Measurements from ENCODE around the gene PRLR. TPM values are rescaled to one million over a fixed set of nuclear protein-coding genes. Genes with fewer than 3 reads are reported as not detected.

The PRLR gene
- total RNA-seq, 1 experiment from 2014 or later, result 2.5 TPM

GRCh38 chr5:35073160-35073559 is 157.1 kb downstream of the PRLR start:
- H3K27ac Mint-ChIP-seq, result no peak overlapping the region
- no peak overlapping the region for H3K14ac ChIP-seq (ENCODE audit: insufficient read depth, low read length)
- no peak overlapping the region for H2BK5ac ChIP-seq (ENCODE audit: insufficient read length, low read length)
- H3K4me2 ChIP-seq (ENCODE audit: insufficient read depth, insufficient read length, low read length), result no peak overlapping the region
- no peak overlapping the region for H3K9ac ChIP-seq (ENCODE audit: extremely low read depth, insufficient read length, low read length)
- no peak overlapping the region for H3K23ac ChIP-seq (ENCODE audit: insufficient read length, low read depth, low read length)
- H3K9me3 Mint-ChIP-seq, result peaks cover 8 to 10% of the 10 kb centered on the region in 2 experiments; a peak in 3 of 5 replicates
- H2BK20ac ChIP-seq (ENCODE audit: low read depth, low read length, poor library complexity, severe bottlenecking), result no peak overlapping the region
- no peaks in the 10 kb centered on the region for H4K20me1 ChIP-seq (ENCODE audit: control insufficient read depth, insufficient read depth, insufficient read length)
- no peak overlapping the region for H2BK12ac ChIP-seq (ENCODE audit: insufficient read length, low read depth, low read length)
- H3T11ph ChIP-seq (ENCODE audit: low read length), result no peak overlapping the region
- TF ChIP-seq CTCF (conservative IDR thresholded peaks at IDR 0.05), result no peak
- peaks cover 2% of the 10 kb centered on the region for H3K27me3 Mint-ChIP-seq (ENCODE audit: low read depth)
- no peaks in the 10 kb centered on the region for H3K79me1 ChIP-seq (ENCODE audit: insufficient read depth, low read depth, low read length, poor library complexity, severe bottlenecking)
- H3K23me2 ChIP-seq (ENCODE audit: insufficient read length, low read depth, low read length, poor library complexity, severe bottlenecking), result no peaks in the 10 kb centered on the region
- no peaks in the 10 kb centered on the region for H3K9me3 ChIP-seq (ENCODE audit: control insufficient read depth, low read depth, low read length)
- H2BK120ac ChIP-seq (ENCODE audit: low read depth, low read length, poor library complexity, severe bottlenecking), result no peak overlapping the region
- H3K4me1 ChIP-seq (ENCODE audit: insufficient read depth, low read length), result no peaks in the 10 kb centered on the region
- H2AK5ac ChIP-seq (ENCODE audit: insufficient read length, low read length), result no peak overlapping the region
- H4K8ac ChIP-seq (replicated peaks; ENCODE audit: insufficient read length, low read depth, low read length), result no peak overlapping the region
- H3K27ac ChIP-seq (ENCODE audit: insufficient read length, low read depth, low read length), result no peak overlapping the region
- no peak overlapping the region for H4K5ac ChIP-seq (ENCODE audit: insufficient read length, low read depth, low read length)
- H3K4me1 Mint-ChIP-seq, result peaks cover 5% of the 10 kb centered on the region in 2 experiments
- no peak overlapping the region for H3K4ac ChIP-seq (ENCODE audit: low read depth, low read length)
- WGBS (ENCODE audit: extremely low coverage, insufficient read length, low lambda C conversion rate), result no CpG with 5 or more reads among the region's 4 CpGs
- H3K4me3 Mint-ChIP-seq, result no peak overlapping the region
- H2AFZ ChIP-seq (ENCODE audit: low read length), result no peak overlapping the region
- H3K18ac ChIP-seq (ENCODE audit: insufficient read length, low read depth, low read length), result no peak overlapping the region
- H3K79me2 ChIP-seq (ENCODE audit: insufficient read depth, low read length), result no peaks in the 10 kb centered on the region
- no peaks in the 10 kb centered on the region for H3K27me3 ChIP-seq (ENCODE audit: insufficient read depth, low read length)
- no peak overlapping the region for H4K91ac ChIP-seq (ENCODE audit: insufficient read length, low read depth, low read length)
- no peak overlapping the region for H2BK15ac ChIP-seq (ENCODE audit: low read depth, low read length)
- H3K56ac ChIP-seq (ENCODE audit: insufficient read length, low read depth, low read length), result no peak overlapping the region
- DNase-seq, result no peak
- peaks cover 0 to 9% (median 0%) of the 10 kb centered on the region in 3 experiments; a peak in 3 of 7 replicates for H3K36me3 Mint-ChIP-seq (ENCODE audit: insufficient read depth in 1 of 3, low read depth in 3 of 3)
